ENCODE results near the gene ALPK1.
A peak's percentile ranks its signal among the peaks of the same experiment; 100 is the strongest.
"Not testable (repeated sequence)": the region's sequence is repeated elsewhere in the genome, so short reads cannot be mapped to it uniquely, and the experiment has no call there.

The ALPK1 gene

DNA sequence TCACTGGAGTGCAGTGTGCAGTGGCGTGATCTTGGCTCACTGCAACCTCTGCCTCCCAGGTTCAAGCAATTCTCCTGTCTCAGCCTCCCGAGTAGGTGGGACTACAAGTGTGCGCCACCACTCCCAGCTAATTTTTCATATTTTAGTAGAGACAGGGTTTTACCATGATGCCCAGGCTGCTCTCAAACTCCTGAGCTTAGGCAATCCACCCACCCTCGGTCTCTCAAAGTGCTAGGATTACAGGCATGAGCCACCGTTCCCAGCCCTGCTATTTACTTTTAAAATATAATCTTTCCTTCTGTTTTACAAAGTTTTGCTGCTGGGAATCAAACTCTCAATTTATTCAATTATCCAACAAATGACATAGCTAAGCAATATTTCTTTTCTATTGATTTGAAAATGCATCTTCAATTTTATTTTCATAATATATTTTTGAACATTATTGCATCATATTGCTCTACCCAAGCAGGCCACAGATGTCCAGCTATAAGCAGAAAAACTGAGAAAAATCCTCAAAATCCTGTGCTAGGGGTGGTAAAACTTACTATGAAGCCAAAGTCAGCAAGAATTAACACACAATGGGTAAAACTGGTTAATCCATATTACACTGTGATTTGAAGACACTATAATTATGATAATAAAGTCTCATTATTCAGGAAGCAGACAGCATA is 16.6 kb upstream of the ALPK1 start:
- DNase-seq (ENCODE audit: extremely low read depth, insufficient read length) = no peak
- Histone ChIP-seq H3K4me3 (replicated peaks; ENCODE audit: low read depth, low read length) (peak overlapping the region; percentile 78), H3K36me3 (ENCODE audit: control insufficient read depth, insufficient read depth, low read length) (peaks cover 8% of the 10 kb centered on the region), H3K27me3 (replicated peaks; ENCODE audit: control insufficient read depth, insufficient read depth, low read length) (no peaks in the 10 kb centered on the region)
- no peak for TF ChIP-seq CTCF (IDR thresholded peaks at IDR 0.05; ENCODE audit: insufficient read depth, low read length, poor library complexity, severe bottlenecking)

- H3K4me3 ChIP-seq (replicated peaks; ENCODE audit: low read depth, low read length) = peak overlapping the region; percentile 78
- H3K27me3 ChIP-seq (replicated peaks; ENCODE audit: control insufficient read depth, insufficient read depth, low read length); DNase-seq (ENCODE audit: extremely low read depth, insufficient read length); H3K36me3 ChIP-seq (ENCODE audit: control insufficient read depth, insufficient read depth, low read length): not testable (repeated sequence)
These were observed 15.2 kb upstream of the ALPK1 start for GRCh38 chr4:112281895-112282398.

DNA sequence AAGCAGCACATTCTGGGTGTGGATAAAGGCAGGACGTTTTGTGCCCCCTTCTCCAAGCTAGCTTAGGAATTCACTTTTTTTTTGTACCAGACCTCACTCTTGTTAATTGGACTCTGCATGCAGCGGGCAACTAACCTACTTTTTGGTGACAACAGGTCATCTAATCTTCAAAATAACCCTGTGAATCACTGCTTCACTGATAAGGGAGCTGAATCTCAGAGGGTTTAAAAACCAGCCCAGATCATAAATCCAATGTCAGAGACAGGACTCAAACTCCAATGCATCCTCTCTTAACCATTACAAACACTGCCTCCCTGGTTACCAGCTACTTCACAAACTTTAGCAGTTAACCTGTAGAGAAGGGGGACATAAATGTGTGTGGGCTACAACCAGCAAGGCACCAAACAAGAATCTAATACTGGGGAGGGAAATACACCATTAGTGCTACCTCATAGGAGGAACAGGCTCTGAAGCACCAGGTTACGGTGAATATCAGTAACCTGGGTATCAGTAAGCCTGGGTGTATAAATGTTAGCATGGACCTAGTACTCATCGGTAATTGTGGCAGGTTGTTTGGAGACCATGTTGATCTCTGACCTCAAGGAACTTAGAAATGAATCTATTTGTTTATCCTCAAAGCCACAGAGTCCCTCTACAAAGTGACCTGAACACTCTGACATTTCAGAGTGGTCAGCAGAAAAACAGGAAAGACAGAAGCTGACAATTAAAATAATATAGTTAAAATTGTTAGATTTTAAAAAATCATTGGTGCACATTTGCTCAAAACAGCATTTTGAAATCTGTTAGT is 14.1 kb upstream of the ALPK1 start:
- Histone ChIP-seq H3K4me3 (replicated peaks; ENCODE audit: low read depth, low read length) (peak overlapping the region; percentile 78), H3K27me3 (replicated peaks; ENCODE audit: control insufficient read depth, insufficient read depth, low read length) (no peaks in the 10 kb centered on the region), H3K36me3 (ENCODE audit: control insufficient read depth, insufficient read depth, low read length) (peaks cover 2% of the 10 kb centered on the region; the same call in 1 of the 2 replicates)
- no peak for TF ChIP-seq CTCF (IDR thresholded peaks at IDR 0.05; ENCODE audit: insufficient read depth, low read length, poor library complexity, severe bottlenecking)
- no peak for DNase-seq (ENCODE audit: extremely low read depth, insufficient read length)

- no peak for DNase-seq (ENCODE audit: extremely low read depth, insufficient read length)
- no peak for TF ChIP-seq CTCF (IDR thresholded peaks at IDR 0.05; ENCODE audit: insufficient read depth, low read length, poor library complexity, severe bottlenecking)
- H3K36me3 ChIP-seq (ENCODE audit: control insufficient read depth, insufficient read depth, low read length) = 0 out of 2 replicates have a peak, but pooled peaks cover 2% of the 10 kb centered on the region
- peak overlapping the region; percentile 78 for H3K4me3 ChIP-seq (replicated peaks; ENCODE audit: low read depth, low read length)
- H3K27me3 ChIP-seq (replicated peaks; ENCODE audit: control insufficient read depth, insufficient read depth, low read length) = no peaks in the 10 kb centered on the region
These were observed 13.0 kb upstream of the ALPK1 start for GRCh38 chr4:112284166-112284565.

DNA sequence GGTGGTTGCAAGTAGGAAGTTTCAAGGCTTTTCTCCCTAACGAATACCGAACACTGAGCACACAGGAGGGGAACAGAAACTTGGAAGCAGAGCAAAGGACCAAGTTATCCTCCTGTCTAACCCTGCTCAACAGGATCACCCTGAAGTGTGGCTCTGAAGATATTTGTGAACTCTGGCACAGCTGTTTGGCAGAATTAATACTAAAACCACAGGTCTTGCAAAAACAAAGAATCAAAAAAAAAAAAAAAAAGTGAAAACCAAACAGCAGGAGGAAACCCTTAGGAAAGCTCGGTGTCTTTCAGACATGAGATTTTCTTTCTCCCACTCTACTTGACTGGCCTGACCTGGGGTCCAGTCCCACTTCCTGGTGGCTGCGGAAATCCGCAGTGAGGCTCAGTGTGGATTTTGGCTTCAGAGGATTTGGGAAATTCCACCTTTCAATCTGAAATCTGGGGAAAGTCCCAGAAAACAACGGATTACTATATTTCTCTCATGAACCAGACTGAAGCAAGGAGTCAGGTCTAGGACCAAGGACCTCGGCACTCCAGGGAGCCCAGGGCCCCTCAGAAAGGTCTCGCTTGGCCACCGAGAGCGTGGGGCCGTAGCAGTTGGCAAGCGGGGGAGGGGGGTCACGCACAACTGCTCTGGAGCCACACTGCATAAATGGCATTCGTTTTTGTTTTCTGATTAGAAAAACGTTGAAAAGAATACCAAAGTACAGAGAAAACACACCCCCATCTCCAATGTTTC is 12.3 kb upstream of the ALPK1 start:
- DNase-seq (ENCODE audit: extremely low read depth, insufficient read length) = no peak
- 0 out of 2 replicates have a peak, but pooled peaks cover 2% of the 10 kb centered on the region for H3K36me3 ChIP-seq (ENCODE audit: control insufficient read depth, insufficient read depth, low read length)
- peak overlapping the region; percentile 78 for H3K4me3 ChIP-seq (replicated peaks; ENCODE audit: low read depth, low read length)
- TF ChIP-seq CTCF (IDR thresholded peaks at IDR 0.05; ENCODE audit: insufficient read depth, low read length, poor library complexity, severe bottlenecking) = no peak
- H3K27me3 ChIP-seq (replicated peaks; ENCODE audit: control insufficient read depth, insufficient read depth, low read length) = no peaks in the 10 kb centered on the region

Data from GM06990 (cell line).